Vagina (tissue), 2 donors: Measurements from ENCODE around the gene GPR171. TPM values are rescaled to one million over a fixed set of nuclear protein-coding genes. Genes with fewer than 3 reads are reported as not detected.
A peak's percentile ranks its signal among the peaks of the same experiment; 100 is the strongest.
"Not testable (repeated sequence)": the region's sequence is repeated elsewhere in the genome, so short reads cannot be mapped to it uniquely, and the experiment has no call there.

ENCODE experiments used
- DNase-seq, 2 donors: peaks; one replicate each; pipeline ENCODE4 v3.0.0-alpha.2; 2017; ENCODE audit errors: extremely low spot score in 2 of 2
- H3K27ac ChIP-seq: fragments of 200-600 bp; sonication (generic); one replicate; pipeline ENCODE4 v1.5.1; 2019
- H3K27me3 ChIP-seq: fragments of 200-600 bp; sonication (generic); one replicate; pipeline ENCODE4 v1.5.1; 2019
- H3K36me3 ChIP-seq, 2 donors: fragments of 200-600 bp; sonication (generic); one replicate each; pipeline ENCODE4 v1.5.1; 2017 to 2019
- H3K4me1 ChIP-seq: fragments of 200-600 bp; sonication (generic); one replicate; pipeline ENCODE4 v1.5.1; 2019
- H3K4me3 ChIP-seq, 2 donors: fragments of 200-600 bp; sonication (generic); 1 replicate in 1 of 2; 2 replicates in 1 of 2; pipeline ENCODE4 v1.5.1; 2016 to 2019
- H3K9me3 ChIP-seq: fragments of 200-600 bp; sonication (generic); one replicate; pipeline ENCODE4 v1.5.1; 2019
- CTCF ChIP-seq, 3 experiments: fragments of 450-650 bp in 2 of 3; fragments of 200-600 bp in 1 of 3; sonication (generic) in 1 of 3; IDR thresholded peaks; one replicate each; pipeline ENCODE4 v1.5.1; 2017 to 2019; ENCODE audit warnings: antibody characterized with exemption in 3 of 3, mild to moderate bottlenecking in 2 of 3, moderate library complexity in 2 of 3
- POLR2A ChIP-seq, 2 donors: fragments of 450-650 bp; IDR thresholded peaks; one replicate each; pipeline ENCODE4 v1.6.1; 2017; ENCODE audit warnings: antibody characterized with exemption in 2 of 2, mild to moderate bottlenecking in 2 of 2, moderate library complexity in 2 of 2
- POLR2AphosphoS5 ChIP-seq, 2 donors: sonication (generic); formaldehyde crosslinking; IDR thresholded peaks; one replicate each; pipeline ENCODE4 v1.9.0; 2017; ENCODE audit warnings: antibody characterized with exemption in 2 of 2, mild to moderate bottlenecking in 2 of 2, low read depth in 1 of 2; ENCODE audit not compliant: insufficient read depth in 1 of 2
- intact Hi-C: fragments of 100-400 bp; cut with DNase I; formaldehyde crosslinking; loops from one replicate; pipeline ENCODE4 v1.15.1; 2023
- total RNA-seq: library from RNA; depleted of rRNA; stranded (reverse); fragments of >200 nt; gene quantifications from one replicate; pipeline ENCODE4 v1.2.3, GENCODE V29; 2016

The GPR171 gene
- total RNA-seq, 1 donor from 2014 or later = 5.4 TPM

GRCh38 chr3:151232991-151233390, 30.0 kb upstream of the GPR171 start:
- Histone ChIP-seq H3K36me3 (no peaks in the 10 kb centered on the region), H3K27me3 (no peaks in the 10 kb centered on the region), H3K4me1 (peaks cover 6% of the 10 kb centered on the region), H3K27ac (no peak overlapping the region), H3K4me3 (no peak overlapping the region), H3K9me3 (no peaks in the 10 kb centered on the region)
- DNase-seq = no peak
- intact Hi-C loops = no loop called here
- TF ChIP-seq POLR2AphosphoS5 (IDR thresholded peaks at IDR 0.05; ENCODE audit: insufficient read depth in 1 of 2, low read depth in 1 of 2) (no peak), CTCF (IDR thresholded peaks at IDR 0.05) (no peak), POLR2A (IDR thresholded peaks at IDR 0.05) (no peak)

GRCh38 chr3:151232403-151232802, 29.4 kb upstream of the GPR171 start:
- H3K4me1 ChIP-seq = not testable (repeated sequence)

GRCh38 chr3:151230646-151231045, 27.6 kb upstream of the GPR171 start:
- Histone ChIP-seq H3K27ac (no peak overlapping the region), H3K36me3 (no peaks in the 10 kb centered on the region), H3K4me3 (no peak overlapping the region), H3K9me3 (no peaks in the 10 kb centered on the region), H3K27me3 (no peaks in the 10 kb centered on the region), H3K4me1 (peaks cover 6% of the 10 kb centered on the region)
- no peak for TF ChIP-seq POLR2A (IDR thresholded peaks at IDR 0.05)
- TF ChIP-seq POLR2AphosphoS5 (IDR thresholded peaks at IDR 0.05; ENCODE audit: insufficient read depth in 1 of 2, low read depth in 1 of 2) = no peak
- TF ChIP-seq CTCF (IDR thresholded peaks at IDR 0.05) = no peak
- intact Hi-C loops = no loop called here
- no peak for DNase-seq

More at GRCh38 chr3:151232403-151232802, 29.4 kb upstream of the GPR171 start:
- H3K9me3 ChIP-seq, H3K27me3 ChIP-seq, intact Hi-C loops, H3K36me3 ChIP-seq, H3K27ac ChIP-seq, DNase-seq, H3K4me3 ChIP-seq: not testable (repeated sequence)

DNA sequence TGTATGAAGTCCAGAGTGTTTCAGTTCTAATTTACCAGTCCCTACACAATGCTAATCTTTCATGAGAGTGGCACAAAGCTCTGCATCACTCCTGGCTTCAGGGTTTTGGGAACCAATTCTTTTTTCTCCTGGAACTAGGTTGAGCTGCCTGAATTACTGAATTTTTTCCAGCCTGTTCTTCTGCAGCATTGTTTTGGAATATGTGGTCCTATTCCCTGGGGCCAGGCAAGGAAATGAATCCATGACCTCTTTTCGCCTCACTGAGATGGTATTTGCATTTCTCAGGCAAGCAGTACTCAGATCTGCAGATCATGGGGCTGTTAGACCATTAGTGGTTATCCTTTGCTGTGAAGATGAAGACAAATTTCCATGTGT, 25.6 kb upstream of the GPR171 start:
- Histone ChIP-seq H3K4me1 (peaks cover 6% of the 10 kb centered on the region), H3K27me3 (no peaks in the 10 kb centered on the region), H3K9me3 (no peaks in the 10 kb centered on the region), H3K36me3 (no peaks in the 10 kb centered on the region), H3K27ac (no peak overlapping the region), H3K4me3 (no peak overlapping the region)
- no peak for DNase-seq
- intact Hi-C loops = loop anchor here (10.0 kb wide), 1 partner anchor 56 kb away; no protein-coding TSS in a partner anchor
- TF ChIP-seq POLR2AphosphoS5 (IDR thresholded peaks at IDR 0.05; ENCODE audit: insufficient read depth in 1 of 2, low read depth in 1 of 2) (no peak), POLR2A (IDR thresholded peaks at IDR 0.05) (no peak), CTCF (IDR thresholded peaks at IDR 0.05) (no peak)

- Histone ChIP-seq H3K9me3 (no peaks in the 10 kb centered on the region), H3K36me3 (no peaks in the 10 kb centered on the region), H3K4me3 (no peak overlapping the region), H3K27ac (no peak overlapping the region), H3K4me1 (peaks cover 6% of the 10 kb centered on the region), H3K27me3 (no peaks in the 10 kb centered on the region)
- no peak for DNase-seq
- intact Hi-C loops = loop anchor here (10.0 kb wide), 1 partner anchor 57 kb away; no protein-coding TSS in a partner anchor
- no peak for TF ChIP-seq POLR2A (IDR thresholded peaks at IDR 0.05)
- TF ChIP-seq CTCF (IDR thresholded peaks at IDR 0.05) = peak; percentile 32 to 91 (median 90)
- peak in 1 of 2 donors; percentile 44 for TF ChIP-seq POLR2AphosphoS5 (IDR thresholded peaks at IDR 0.05; ENCODE audit: insufficient read depth in 1 of 2, low read depth in 1 of 2)
Measured at GRCh38 chr3:151227807-151228665, 25.0 kb upstream of the GPR171 start.
